Liver (tissue), 9 donors: ENCODE data around the gene LY6G6F. TPM values are rescaled to one million over a fixed set of nuclear protein-coding genes. Genes with fewer than 3 reads are reported as not detected.

Experiments used
- DNase-seq: peaks from one replicate; pipeline ENCODE4 v3.0.0-alpha.2; 2017; ENCODE audit warnings: low spot score
- H3K27ac ChIP-seq, 2 donors: one replicate each; pipeline ENCODE4 v1.7.0; 2013; ENCODE audit warnings: inconsistent platforms in 2 of 2, low read length in 2 of 2, control low read depth in 1 of 2, low read depth in 1 of 2, mild to moderate bottlenecking in 1 of 2
- H3K27me3 ChIP-seq, 4 donors: one replicate each; pipeline versions ENCODE4 v1.6.1 to v1.7.0; 2013; ENCODE audit warnings: low read length in 3 of 4, inconsistent platforms in 1 of 4, mild to moderate bottlenecking in 1 of 4, moderate library complexity in 1 of 4; ENCODE audit not compliant: control insufficient read depth in 4 of 4, insufficient read depth in 4 of 4
- H3K36me3 ChIP-seq, 4 donors: one replicate each; pipeline versions ENCODE4 v1.6.1 to v1.7.0; 2013; ENCODE audit warnings: low read length in 3 of 4, mild to moderate bottlenecking in 3 of 4, low read depth in 1 of 4, moderate library complexity in 1 of 4; ENCODE audit not compliant: control insufficient read depth in 4 of 4, insufficient read depth in 3 of 4
- H3K4me1 ChIP-seq, 4 donors: one replicate each; pipeline versions ENCODE4 v1.6.1 to v1.7.0; 2013; ENCODE audit warnings: low read length in 3 of 4, mild to moderate bottlenecking in 3 of 4, moderate library complexity in 1 of 4; ENCODE audit not compliant: control insufficient read depth in 4 of 4, insufficient read depth in 4 of 4
- H3K4me3 ChIP-seq, 3 donors: one replicate each; pipeline versions ENCODE4 v1.6.1 to v1.7.0; 2013; ENCODE audit warnings: low read length in 3 of 3, control low read depth in 1 of 3, low read depth in 1 of 3, mild to moderate bottlenecking in 1 of 3
- H3K9ac ChIP-seq, 2 donors: one replicate each; pipeline ENCODE4 v1.7.0; 2013; ENCODE audit warnings: low read length in 2 of 2, mild to moderate bottlenecking in 2 of 2, moderate library complexity in 2 of 2, control low read depth in 1 of 2, low read depth in 1 of 2
- H3K9me3 ChIP-seq, 4 donors: one replicate each; pipeline versions ENCODE4 v1.6.1 to v1.7.0; 2013; ENCODE audit warnings: low read length in 3 of 4; ENCODE audit not compliant: control insufficient read depth in 4 of 4
- CTCF ChIP-seq: fragments of 150-350 bp; IDR thresholded peaks from 2 replicates; pipeline ENCODE4 v1.5.1; 2017; ENCODE audit warnings: improper control_type of control experiment, low read depth, low read length; ENCODE audit not compliant: missing input control
- FOXA1 ChIP-seq: IDR thresholded peaks from 2 replicates; pipeline ENCODE4 v1.6.1; 2016; ENCODE audit warnings: antibody characterized with exemption
- FOXA2 ChIP-seq: IDR thresholded peaks from 2 replicates; pipeline ENCODE4 v1.6.1; 2016; ENCODE audit warnings: antibody characterized with exemption
- GABPA ChIP-seq, 2 donors: IDR thresholded peaks in 1 of 2; conservative IDR thresholded peaks in 1 of 2; 2 replicates each; pipeline ENCODE4 v1.6.1; 2016; ENCODE audit warnings: antibody characterized with exemption in 2 of 2, mild to moderate bottlenecking in 1 of 2, moderate library complexity in 1 of 2
- HNF4G ChIP-seq: IDR thresholded peaks from 2 replicates; pipeline ENCODE4 v1.6.1; 2016; ENCODE audit warnings: antibody characterized with exemption
- JUND ChIP-seq, 2 donors: IDR thresholded peaks; 2 replicates each; pipeline ENCODE4 v1.6.1; 2016; ENCODE audit warnings: antibody characterized with exemption in 2 of 2
- RAD21 ChIP-seq, 2 donors: IDR thresholded peaks; 2 replicates each; pipeline ENCODE4 v1.6.1; 2016; ENCODE audit warnings: antibody characterized with exemption in 2 of 2, mild to moderate bottlenecking in 2 of 2
- RXRA ChIP-seq, 2 donors: IDR thresholded peaks; 2 replicates each; pipeline ENCODE4 v1.6.1; 2017 to 2018; ENCODE audit warnings: antibody characterized with exemption in 2 of 2, mild to moderate bottlenecking in 1 of 2
- YY1 ChIP-seq: IDR thresholded peaks from 2 replicates; pipeline ENCODE4 v1.6.1; 2016; ENCODE audit warnings: antibody characterized with exemption, mild to moderate bottlenecking
- WGBS: extraction: QIAGEN DNeasy Blood & Tissue Kit; methylation state at CpG from one replicate; pipeline ENCODE4 v1.1.7; 2013; 5-methylcytosine and 5-hydroxymethylcytosine counted together
- polyA plus RNA-seq, 2 donors: library from polyadenylated mRNA; stranded (reverse) in 1 of 2; unstranded in 1 of 2; fragments of 200-250 nt in 1 of 2; fragments of >200 nt in 1 of 2; fragmentation: Nextera tagmentation in 1 of 2; extraction: Ambion mirVana in 1 of 2; gene quantifications; one replicate each; pipeline versions ENCODE4 v1.2.1 to v1.2.3, GENCODE V29; 2013 to 2015
- total RNA-seq, 2 donors: library from RNA; depleted of rRNA; stranded (reverse); fragments of >200 nt; gene quantifications; one replicate each; pipeline ENCODE4 v1.2.3, GENCODE V29; 2014
- TF ChIP-seq, protein P1 (sequence below): IDR thresholded peaks from 2 replicates; pipeline ENCODE4 v1.6.1; 2016; ENCODE audit warnings: antibody characterized with exemption, mild to moderate bottlenecking
- TF ChIP-seq, protein P2 (sequence below): IDR thresholded peaks from 2 replicates; pipeline ENCODE4 v1.6.1; 2016; ENCODE audit warnings: antibody characterized with exemption
- donor health status: healthy.
- donor health status: healthy.
- donor health status: healthy.
- donor health status: healthy.
- donor health status: healthy.

Gene LY6G6F
- total and polyA plus RNA-seq, 4 donors: 0.08 to 3.2 TPM; not detected in 2

GRCh38 chr6:31658983-31659648 lies 47.5 kb upstream of the LY6G6F start:
- Histone ChIP-seq H3K4me3 (peak overlapping the region; percentile 65 to 82 (median 67)), H3K36me3 (peaks cover 0 to 7% (median 6%) of the 10 kb centered on the region in 4 donors), H3K27ac (peak overlapping the region; percentile 26 to 90), H3K4me1 (peaks cover 20 to 86% (median 72%) of the 10 kb centered on the region in 4 donors), H3K27me3 (no peaks in the 10 kb centered on the region), H3K9ac (no peak overlapping the region), H3K9me3 (no peaks in the 10 kb centered on the region)
- 88% methylated on average over 13 of the region's 13 CpGs for WGBS
- DNase-seq: no peak
- TF ChIP-seq RAD21 (IDR thresholded peaks at IDR 0.05) (no peak), GABPA (IDR thresholded peaks at IDR 0.05 in 1 of 2, conservative IDR thresholded peaks at IDR 0.05 in 1 of 2) (no peak)

DNA sequence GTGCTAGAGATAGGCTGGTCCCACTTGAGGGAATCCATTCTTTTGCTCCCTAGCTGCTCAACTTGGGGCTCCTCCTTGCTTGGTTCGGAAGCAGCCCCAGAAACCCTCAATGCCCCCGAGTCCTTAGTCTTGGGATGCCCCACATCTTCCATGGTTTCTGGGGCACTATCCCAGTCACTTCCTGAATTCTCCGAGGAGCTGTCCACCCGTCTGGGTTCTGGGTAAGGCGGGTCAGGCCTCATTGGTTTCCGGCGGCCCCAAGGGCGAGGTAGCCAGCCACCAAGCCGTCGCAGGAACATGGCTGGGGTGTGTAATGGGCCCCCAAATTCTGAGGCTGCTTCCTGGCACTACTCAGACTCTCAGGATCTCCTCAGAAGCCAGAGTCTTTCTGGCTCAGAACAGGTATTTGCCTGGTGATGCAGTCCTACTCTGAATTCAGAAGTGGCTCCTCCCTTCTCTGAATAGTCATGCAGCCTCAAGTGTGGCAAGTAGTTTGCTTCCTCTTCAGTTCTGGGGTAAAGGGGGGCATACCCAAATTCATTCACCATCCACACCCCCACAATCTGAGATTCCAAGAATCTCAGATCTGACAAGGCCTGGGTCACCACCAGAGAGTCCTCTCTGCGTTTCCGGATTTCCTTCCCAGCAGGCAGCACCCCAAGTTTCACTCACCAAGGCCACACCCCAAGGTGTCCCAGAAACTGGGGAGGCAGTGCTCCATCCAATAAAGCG lies 46.9 kb upstream of the LY6G6F start:
- H3K27me3 ChIP-seq: no peaks in the 10 kb centered on the region
- no peaks in the 10 kb centered on the region for H3K9me3 ChIP-seq
- no peak for TF ChIP-seq YY1
- TF ChIP-seq, protein P1, sequence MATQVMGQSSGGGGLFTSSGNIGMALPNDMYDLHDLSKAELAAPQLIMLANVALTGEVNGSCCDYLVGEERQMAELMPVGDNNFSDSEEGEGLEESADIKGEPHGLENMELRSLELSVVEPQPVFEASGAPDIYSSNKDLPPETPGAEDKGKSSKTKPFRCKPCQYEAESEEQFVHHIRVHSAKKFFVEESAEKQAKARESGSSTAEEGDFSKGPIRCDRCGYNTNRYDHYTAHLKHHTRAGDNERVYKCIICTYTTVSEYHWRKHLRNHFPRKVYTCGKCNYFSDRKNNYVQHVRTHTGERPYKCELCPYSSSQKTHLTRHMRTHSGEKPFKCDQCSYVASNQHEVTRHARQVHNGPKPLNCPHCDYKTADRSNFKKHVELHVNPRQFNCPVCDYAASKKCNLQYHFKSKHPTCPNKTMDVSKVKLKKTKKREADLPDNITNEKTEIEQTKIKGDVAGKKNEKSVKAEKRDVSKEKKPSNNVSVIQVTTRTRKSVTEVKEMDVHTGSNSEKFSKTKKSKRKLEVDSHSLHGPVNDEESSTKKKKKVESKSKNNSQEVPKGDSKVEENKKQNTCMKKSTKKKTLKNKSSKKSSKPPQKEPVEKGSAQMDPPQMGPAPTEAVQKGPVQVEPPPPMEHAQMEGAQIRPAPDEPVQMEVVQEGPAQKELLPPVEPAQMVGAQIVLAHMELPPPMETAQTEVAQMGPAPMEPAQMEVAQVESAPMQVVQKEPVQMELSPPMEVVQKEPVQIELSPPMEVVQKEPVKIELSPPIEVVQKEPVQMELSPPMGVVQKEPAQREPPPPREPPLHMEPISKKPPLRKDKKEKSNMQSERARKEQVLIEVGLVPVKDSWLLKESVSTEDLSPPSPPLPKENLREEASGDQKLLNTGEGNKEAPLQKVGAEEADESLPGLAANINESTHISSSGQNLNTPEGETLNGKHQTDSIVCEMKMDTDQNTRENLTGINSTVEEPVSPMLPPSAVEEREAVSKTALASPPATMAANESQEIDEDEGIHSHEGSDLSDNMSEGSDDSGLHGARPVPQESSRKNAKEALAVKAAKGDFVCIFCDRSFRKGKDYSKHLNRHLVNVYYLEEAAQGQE: peak; percentile 97
- H3K9ac ChIP-seq: peak overlapping the region; percentile 87 to 96
- no peak for DNase-seq
- H3K4me1 ChIP-seq: peaks cover 20 to 83% (median 72%) of the 10 kb centered on the region in 4 donors
- H3K4me3 ChIP-seq: peak overlapping the region; percentile 65 to 82 (median 67)
- peaks cover 0 to 7% (median 6%) of the 10 kb centered on the region in 4 donors for H3K36me3 ChIP-seq
- WGBS: 37% methylated on average over 13 of the region's 13 CpGs
- H3K27ac ChIP-seq: peak overlapping the region; percentile 81 to 90

- peak within 1 kb of the TSS; percentile 87 to 96 for H3K9ac ChIP-seq
- H3K4me1 ChIP-seq: peaks cover 20 to 75% (median 64%) of the 10 kb centered on the region in 4 donors
- peaks cover 0 to 7% (median 6%) of the 10 kb centered on the region in 4 donors for H3K36me3 ChIP-seq
- peak within 1 kb of the TSS; percentile 65 to 82 (median 67) for H3K4me3 ChIP-seq
- H3K9me3 ChIP-seq: no peaks in the 10 kb centered on the region
- H3K27ac ChIP-seq: peak within 1 kb of the TSS; percentile 81 to 90
- H3K27me3 ChIP-seq: no peaks in the 10 kb centered on the region
- DNase-seq: peak; percentile 87
- WGBS: under 1% methylated on average over 52 of the region's 52 CpGs
- TF ChIP-seq, protein P1: peak; percentile 42
- TF ChIP-seq GABPA (IDR thresholded peaks at IDR 0.05 in 1 of 2, conservative IDR thresholded peaks at IDR 0.05 in 1 of 2) (peak in 1 of 2 donors; percentile 63), CTCF (no peak), RAD21 (IDR thresholded peaks at IDR 0.05) (no peak), HNF4G (no peak), RXRA (IDR thresholded peaks at IDR 0.05) (no peak), YY1 (peak; percentile 13), JUND (IDR thresholded peaks at IDR 0.05) (no peak), FOXA2 (no peak), FOXA1 (no peak)
- TF ChIP-seq, protein P2, sequence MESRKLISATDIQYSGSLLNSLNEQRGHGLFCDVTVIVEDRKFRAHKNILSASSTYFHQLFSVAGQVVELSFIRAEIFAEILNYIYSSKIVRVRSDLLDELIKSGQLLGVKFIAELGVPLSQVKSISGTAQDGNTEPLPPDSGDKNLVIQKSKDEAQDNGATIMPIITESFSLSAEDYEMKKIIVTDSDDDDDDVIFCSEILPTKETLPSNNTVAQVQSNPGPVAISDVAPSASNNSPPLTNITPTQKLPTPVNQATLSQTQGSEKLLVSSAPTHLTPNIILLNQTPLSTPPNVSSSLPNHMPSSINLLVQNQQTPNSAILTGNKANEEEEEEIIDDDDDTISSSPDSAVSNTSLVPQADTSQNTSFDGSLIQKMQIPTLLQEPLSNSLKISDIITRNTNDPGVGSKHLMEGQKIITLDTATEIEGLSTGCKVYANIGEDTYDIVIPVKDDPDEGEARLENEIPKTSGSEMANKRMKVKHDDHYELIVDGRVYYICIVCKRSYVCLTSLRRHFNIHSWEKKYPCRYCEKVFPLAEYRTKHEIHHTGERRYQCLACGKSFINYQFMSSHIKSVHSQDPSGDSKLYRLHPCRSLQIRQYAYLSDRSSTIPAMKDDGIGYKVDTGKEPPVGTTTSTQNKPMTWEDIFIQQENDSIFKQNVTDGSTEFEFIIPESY: no peak
Measured at GRCh38 chr6:31660381-31661261, 46.0 kb upstream of the LY6G6F start, which contains the start of gene C6orf47. Gene C6orf47, minus strand, starts transcription at chr6:31660778. Its CDS starts 831 bp downstream, at chr6:31659947.
